Mononuclear cell (primary cell): ENCODE results near the gene C3AR1. TPM values are rescaled to one million over a fixed set of nuclear protein-coding genes. Genes with fewer than 3 reads are reported as not detected.
"Not testable (repeated sequence)": the region's sequence is repeated elsewhere in the genome, so short reads cannot be mapped to it uniquely, and the experiment has no call there.

Source experiments
- H3K27me3 ChIP-seq: 2 replicates; pipeline ENCODE4 v1.6.0; 2011; ENCODE audit warnings: low read length, control low read depth; ENCODE audit not compliant: insufficient read depth
- H3K4me1 ChIP-seq: 2 replicates; pipeline ENCODE4 v1.5.1; 2011; ENCODE audit warnings: mild to moderate bottlenecking, low read length, control low read depth; ENCODE audit not compliant: insufficient read depth
- H3K4me3 ChIP-seq: 2 replicates; pipeline ENCODE4 v1.5.1; 2011; ENCODE audit warnings: mild to moderate bottlenecking, low read length, moderate library complexity
- H3K9me3 ChIP-seq: 2 replicates; pipeline ENCODE4 v1.5.1; 2011; ENCODE audit warnings: low read depth, mild to moderate bottlenecking, control low read depth, low read length
- total RNA-seq: library from RNA; depleted of rRNA; stranded (reverse); fragments of >200 nt; gene quantifications from one replicate; pipeline ENCODE4 v1.2.3, GENCODE V29; 2012

The C3AR1 gene
- total RNA-seq, 1 donor = 10.3 TPM

GRCh38 chr12:8045952-8046944 lies 19.9 kb downstream of the C3AR1 start:
- peaks cover 16% of the 10 kb centered on the region for H3K4me1 ChIP-seq
- no peak overlapping the region for H3K4me3 ChIP-seq
- no peaks in the 10 kb centered on the region for H3K27me3 ChIP-seq
- H3K9me3 ChIP-seq = no peaks in the 10 kb centered on the region

- no peak overlapping the region for H3K4me3 ChIP-seq
- no peaks in the 10 kb centered on the region for H3K9me3 ChIP-seq
- H3K27me3 ChIP-seq = no peaks in the 10 kb centered on the region
- peaks cover 34% of the 10 kb centered on the region for H3K4me1 ChIP-seq
Observed at GRCh38 chr12:8040791-8041190, 25.4 kb downstream of the C3AR1 start.

- H3K4me1 ChIP-seq = peaks cover 55% of the 10 kb centered on the region
- H3K4me3 ChIP-seq = no peak overlapping the region
- H3K9me3 ChIP-seq = no peaks in the 10 kb centered on the region
- H3K27me3 ChIP-seq = no peaks in the 10 kb centered on the region
Observed at GRCh38 chr12:8038659-8039114, 27.5 kb downstream of the C3AR1 start.

GRCh38 chr12:8037947-8038346 lies 28.2 kb downstream of the C3AR1 start:
- Histone ChIP-seq H3K4me1 (peaks cover 62% of the 10 kb centered on the region), H3K9me3 (no peaks in the 10 kb centered on the region), H3K27me3 (no peaks in the 10 kb centered on the region), H3K4me3 (no peak overlapping the region)

GRCh38 chr12:8037046-8037663 lies 29.0 kb downstream of the C3AR1 start:
- Histone ChIP-seq H3K4me3 (no peak overlapping the region), H3K9me3 (no peaks in the 10 kb centered on the region), H3K4me1 (peaks cover 63% of the 10 kb centered on the region), H3K27me3 (no peaks in the 10 kb centered on the region)

DNA sequence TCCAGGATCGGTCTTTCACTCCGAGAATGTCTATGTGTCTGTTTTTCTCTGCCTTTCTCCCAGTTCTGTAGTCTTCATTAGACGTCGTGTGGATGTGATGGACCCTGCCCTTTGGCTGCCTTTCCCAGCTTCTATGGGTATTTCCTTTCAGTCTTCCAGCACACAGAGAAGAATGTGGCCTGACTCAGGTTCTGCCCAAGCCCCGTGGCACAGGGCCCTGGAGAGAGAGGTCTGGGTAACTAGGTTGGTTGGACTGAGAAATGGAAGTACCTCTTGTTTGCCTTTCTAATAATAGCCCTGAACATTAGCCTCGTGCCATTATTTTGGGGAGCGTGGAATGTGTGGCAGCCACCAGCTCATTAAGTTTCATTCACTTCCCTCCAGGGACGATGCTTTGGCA lies 29.8 kb downstream of the C3AR1 start:
- Histone ChIP-seq H3K4me1 (peaks cover 70% of the 10 kb centered on the region), H3K27me3 (no peaks in the 10 kb centered on the region), H3K4me3 (no peak overlapping the region), H3K9me3 (no peaks in the 10 kb centered on the region)

DNA sequence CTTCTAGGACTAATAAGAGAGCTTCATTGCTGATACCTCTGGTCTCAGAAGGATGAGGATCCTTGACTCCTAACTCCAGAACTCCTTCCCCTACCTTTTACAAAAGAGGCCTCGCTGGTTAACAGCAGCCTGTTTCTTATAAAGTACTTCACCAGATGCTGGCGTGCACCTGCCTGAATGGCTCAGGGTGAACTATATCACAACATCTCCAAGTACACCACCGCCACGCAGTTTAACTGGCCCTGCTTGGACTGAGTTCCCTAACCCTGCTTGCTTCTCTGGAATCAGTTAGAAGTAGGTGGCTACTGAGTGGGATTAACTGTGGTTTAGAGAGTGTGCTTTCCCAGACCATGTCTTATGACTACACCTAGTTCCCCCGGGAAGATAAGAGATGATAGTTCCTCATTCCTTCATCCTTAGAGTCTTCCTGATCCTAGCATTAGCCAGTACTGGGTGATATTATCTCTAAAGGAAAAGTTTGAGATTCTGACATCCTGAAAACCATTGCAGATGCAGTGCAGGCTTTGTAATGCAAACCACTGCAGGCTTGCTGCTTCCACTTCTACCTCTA lies 30.6 kb downstream of the C3AR1 start:
- H3K4me1 ChIP-seq = peaks cover 70% of the 10 kb centered on the region
- H3K27me3 ChIP-seq = no peaks in the 10 kb centered on the region
- no peak overlapping the region for H3K4me3 ChIP-seq

GRCh38 chr12:8034802-8035201 lies 31.4 kb downstream of the C3AR1 start:
- H3K9me3 ChIP-seq = no peaks in the 10 kb centered on the region
- no peaks in the 10 kb centered on the region for H3K27me3 ChIP-seq
- no peak overlapping the region for H3K4me3 ChIP-seq
- H3K4me1 ChIP-seq = peaks cover 70% of the 10 kb centered on the region

More for the DNA sequence above, 30.6 kb downstream of the C3AR1 start:
- no peaks in the 10 kb centered on the region for H3K9me3 ChIP-seq

- no peaks in the 10 kb centered on the region for H3K27me3 ChIP-seq
- no peaks in the 10 kb centered on the region for H3K9me3 ChIP-seq
- peak overlapping the region; percentile 84 for H3K4me3 ChIP-seq
- H3K4me1 ChIP-seq = peaks cover 62% of the 10 kb centered on the region
Observed at GRCh38 chr12:8033153-8034044, 32.8 kb downstream of the C3AR1 start.

DNA sequence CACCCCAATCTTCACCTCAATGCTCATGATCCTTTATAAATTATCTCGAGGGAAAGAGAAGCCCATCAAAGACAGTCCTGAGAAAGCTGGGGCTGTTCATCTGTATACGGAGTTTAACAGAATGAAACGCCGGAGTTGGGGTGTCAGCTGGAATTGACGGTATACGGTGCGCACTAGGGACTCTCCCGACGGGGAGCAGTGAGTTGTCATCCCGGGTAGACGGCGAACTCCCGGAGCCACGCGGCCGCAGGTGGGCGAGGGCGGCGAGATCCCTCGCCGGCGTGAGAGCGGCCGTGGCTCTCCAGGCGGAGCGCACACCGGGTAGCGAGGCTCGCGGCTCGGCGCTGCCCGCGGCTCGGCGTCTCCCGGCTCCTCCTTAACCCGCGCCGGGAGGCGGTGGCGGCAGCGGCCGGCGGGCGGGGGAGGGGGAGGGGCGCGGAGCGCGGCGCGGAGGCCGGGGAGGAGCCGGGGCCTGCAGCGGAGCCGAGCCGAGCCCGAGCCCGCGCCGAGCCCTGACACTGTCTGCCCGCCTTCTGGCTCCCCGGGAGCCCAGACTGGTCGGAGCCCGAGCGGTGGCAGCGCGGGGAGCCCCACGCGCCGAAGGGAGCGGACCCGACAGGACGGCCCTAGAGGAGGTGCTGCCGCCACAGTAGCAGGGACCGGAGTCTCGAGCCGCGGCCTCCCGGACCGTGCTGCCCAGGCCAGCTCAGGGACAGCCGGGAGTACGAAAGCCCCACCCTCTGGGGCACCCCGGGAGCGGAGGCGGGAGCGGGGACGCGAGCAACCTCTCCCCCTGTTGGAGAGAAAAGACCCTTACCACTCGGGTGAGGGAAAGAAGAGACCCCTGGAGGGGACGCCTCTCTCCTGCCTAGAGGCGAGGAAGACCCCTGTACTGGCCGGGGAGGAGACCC lies 33.7 kb downstream of the C3AR1 start, which contains the start of gene FOXJ2:
TSS of gene FOXJ2 (plus strand) at position 475 of the 911 bp plus-strand sequence. CDS start 7,117 bp downstream, outside the sequence.
- Histone ChIP-seq H3K4me3 (peak within 1 kb of the TSS; percentile 84), H3K4me1 (peaks cover 53% of the 10 kb centered on the region), H3K27me3 (no peaks in the 10 kb centered on the region), H3K9me3 (no peaks in the 10 kb centered on the region)

GRCh38 chr12:8031872-8032241 lies 34.3 kb downstream of the C3AR1 start:
- peaks cover 47% of the 10 kb centered on the region for H3K4me1 ChIP-seq
- no peaks in the 10 kb centered on the region for H3K27me3 ChIP-seq
- H3K9me3 ChIP-seq = no peaks in the 10 kb centered on the region
- peak overlapping the region; percentile 84 for H3K4me3 ChIP-seq

- H3K4me1 ChIP-seq = peaks cover 39% of the 10 kb centered on the region
- H3K4me3 ChIP-seq, H3K27me3 ChIP-seq, H3K9me3 ChIP-seq: not testable (repeated sequence)
Observed at GRCh38 chr12:8031017-8031416, 35.1 kb downstream of the C3AR1 start.

DNA sequence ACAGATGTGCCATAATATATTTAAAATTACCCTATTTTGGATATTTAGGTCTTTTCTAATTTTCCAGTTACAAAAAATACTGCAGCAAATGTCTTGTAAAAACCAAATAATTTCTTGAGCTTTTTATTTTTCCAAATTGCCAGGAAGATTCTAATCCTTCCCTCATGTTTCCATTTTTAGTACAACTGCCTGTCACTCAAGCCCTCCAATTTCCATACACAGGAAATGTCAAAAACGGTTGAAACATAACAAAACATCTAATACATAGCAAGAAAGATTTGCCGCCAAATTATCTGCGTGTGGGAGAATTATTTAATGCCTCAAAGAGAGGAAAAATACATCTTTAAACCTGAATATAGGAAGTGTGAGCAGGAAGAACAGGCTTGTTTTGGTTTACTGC lies 36.0 kb downstream of the C3AR1 start:
- peaks cover 39% of the 10 kb centered on the region for H3K4me1 ChIP-seq
- H3K27me3 ChIP-seq = no peaks in the 10 kb centered on the region
- H3K4me3 ChIP-seq = no peak overlapping the region
- H3K9me3 ChIP-seq = no peaks in the 10 kb centered on the region
